HepG2 (cell line): Measurements from ENCODE around the gene CD300LF. TPM values are rescaled to one million over a fixed set of nuclear protein-coding genes. Genes with fewer than 3 reads are reported as not detected.

Source experiments
- BORCS8-MEF2B ChIP-seq: sonication (generic); formaldehyde crosslinking; IDR thresholded peaks from 2 replicates; pipeline ENCODE4 v1.8.0; 2022; ENCODE audit warnings: mild to moderate bottlenecking, missing genetic modification reagents
- FOXK2 ChIP-seq: fragments of 450-650 bp; IDR thresholded peaks from 2 replicates; pipeline ENCODE4 v1.6.1; 2016
- JUN ChIP-seq: sonication (generic); formaldehyde crosslinking; IDR thresholded peaks from 2 replicates; pipeline ENCODE4 v1.4.0; 2020; ENCODE audit warnings: mild to moderate bottlenecking, missing genetic modification reagents
- KAT7 ChIP-seq: IDR thresholded peaks from 2 replicates; pipeline ENCODE4 v1.6.1; 2018; ENCODE audit warnings: borderline replicate concordance, missing compliant biosample characterization
- MTF1 ChIP-seq: sonication (generic); formaldehyde crosslinking; IDR thresholded peaks from 2 replicates; pipeline ENCODE4 v1.5.0; 2020; ENCODE audit warnings: missing genetic modification reagents
- NCOA5 ChIP-seq: sonication (generic); formaldehyde crosslinking; IDR thresholded peaks from 2 replicates; pipeline ENCODE4 v1.4.0; 2020; ENCODE audit warnings: missing genetic modification reagents
- NFE2L2 ChIP-seq: fragments of 150-350 bp; IDR thresholded peaks from 2 replicates; pipeline ENCODE4 v1.6.1; 2014; ENCODE audit warnings: low read length
- PHF8 ChIP-seq: sonication (generic); formaldehyde crosslinking; IDR thresholded peaks from 2 replicates; pipeline ENCODE4 v1.5.0; 2020; ENCODE audit warnings: missing genetic modification reagents
- PPARG ChIP-seq: conservative IDR thresholded peaks from 2 replicates; pipeline ENCODE4 v1.6.1; 2016; ENCODE audit warnings: missing biosample characterization, missing genetic modification reagents
- RARG ChIP-seq: sonication (generic); formaldehyde crosslinking; IDR thresholded peaks from 2 replicates; pipeline ENCODE4 v1.4.0; 2020; ENCODE audit warnings: low read depth, mild to moderate bottlenecking, missing genetic modification reagents
- SKI ChIP-seq: fragments of 450-650 bp; IDR thresholded peaks from one replicate; pipeline ENCODE4 v1.6.1; 2018; ENCODE audit warnings: mild to moderate bottlenecking; ENCODE audit not compliant: partially characterized antibody
- STAG1 ChIP-seq: sonication (generic); formaldehyde crosslinking; IDR thresholded peaks from 2 replicates; pipeline ENCODE4 v1.4.0; 2020; ENCODE audit warnings: missing genetic modification reagents
- TCF12 ChIP-seq, 2 experiments: fragments of 450-650 bp in 1 of 2; sonication (generic) in 1 of 2; formaldehyde crosslinking in 1 of 2; IDR thresholded peaks; 2 replicates each; pipeline versions ENCODE4 v1.6.1 to v1.8.0; 2017 to 2022; ENCODE audit warnings: antibody characterized with exemption in 1 of 2, mild to moderate bottlenecking in 1 of 2, missing genetic modification reagents in 1 of 2, moderate library complexity in 1 of 2
- ZFP36 ChIP-seq: fragments of 150-350 bp; IDR thresholded peaks from 2 replicates; pipeline ENCODE4 v1.6.1; 2018; ENCODE audit warnings: borderline replicate concordance, low read length, low read depth; ENCODE audit not compliant: partially characterized antibody
- ZFP82 ChIP-seq: sonication (generic); formaldehyde crosslinking; IDR thresholded peaks from 2 replicates; pipeline ENCODE4 v1.5.1; 2020; ENCODE audit warnings: mild to moderate bottlenecking, missing genetic modification reagents, borderline replicate concordance
- ZNF124 ChIP-seq: sonication (generic); formaldehyde crosslinking; IDR thresholded peaks from 2 replicates; pipeline ENCODE4 v1.4.0; 2020; ENCODE audit warnings: missing genetic modification reagents
- ZNF367 ChIP-seq: sonication (generic); formaldehyde crosslinking; IDR thresholded peaks from 2 replicates; pipeline ENCODE4 v1.4.0; 2020; ENCODE audit warnings: missing genetic modification reagents, borderline replicate concordance
- ZNF382 ChIP-seq: sonication (generic); formaldehyde crosslinking; IDR thresholded peaks from 2 replicates; pipeline ENCODE4 v1.5.0; 2020; ENCODE audit warnings: missing genetic modification reagents, mild to moderate bottlenecking, borderline replicate concordance
- ZNF747 ChIP-seq: sonication (generic); formaldehyde crosslinking; IDR thresholded peaks from 2 replicates; pipeline ENCODE4 v1.8.1; 2023; ENCODE audit warnings: missing genetic modification reagents, mild to moderate bottlenecking, borderline replicate concordance
- ZNF782 ChIP-seq: sonication (generic); formaldehyde crosslinking; IDR thresholded peaks from 2 replicates; pipeline ENCODE4 v1.4.0; 2020; ENCODE audit warnings: missing genetic modification reagents, mild to moderate bottlenecking, borderline replicate concordance
- polyA plus RNA-seq, 8 experiments: library from polyadenylated mRNA; depleted of rRNA in 3 of 8; stranded (reverse) in 7 of 8; unstranded in 1 of 8; fragments of >200 nt; fragmentation: Illumina TruSeq in 4 of 8; extraction: Trizol in 4 of 8; gene quantifications; 2 replicates each; pipeline versions ENCODE4 v1.2.1 to v1.2.3, GENCODE V29; 2011 to 2016; ENCODE audit warnings: low read depth in 4 of 8, missing spikeins in 1 of 8, mixed read lengths in 1 of 8; ENCODE audit not compliant: insufficient read depth in 1 of 8
- total RNA-seq, 5 experiments: library from RNA; depleted of rRNA; stranded (reverse); fragments of >200 nt; fragmentation: Illumina TruSeq; extraction: Trizol; gene quantifications; 2 replicates each; pipeline ENCODE4 v1.2.3, GENCODE V29; 2016; ENCODE audit warnings: low read depth in 1 of 5
- TF ChIP-seq, protein P1 (sequence below): sonication (generic); formaldehyde crosslinking; IDR thresholded peaks from 2 replicates; pipeline ENCODE4 v1.8.0; 2022; ENCODE audit warnings: missing genetic modification reagents, mild to moderate bottlenecking, moderate library complexity, borderline replicate concordance
- TF ChIP-seq, protein P2 (sequence below): sonication (generic); formaldehyde crosslinking; IDR thresholded peaks from 2 replicates; pipeline ENCODE4 v1.5.0; 2020; ENCODE audit warnings: missing genetic modification reagents
- TF ChIP-seq, protein P3 (sequence below): sonication (generic); formaldehyde crosslinking; IDR thresholded peaks from 2 replicates; pipeline ENCODE4 v1.4.0; 2020; ENCODE audit warnings: low read depth, mild to moderate bottlenecking, missing genetic modification reagents
- TF ChIP-seq, protein P4 (sequence below): sonication (generic); formaldehyde crosslinking; conservative IDR thresholded peaks from 2 replicates; pipeline ENCODE4 v1.4.0; 2020; ENCODE audit warnings: missing genetic modification reagents

The CD300LF gene
- total and polyA plus RNA-seq, 2 of the 13 experiments (the other 11 are each of a cell fraction or from before 2014, with no cell fraction given): not detected

DNA sequence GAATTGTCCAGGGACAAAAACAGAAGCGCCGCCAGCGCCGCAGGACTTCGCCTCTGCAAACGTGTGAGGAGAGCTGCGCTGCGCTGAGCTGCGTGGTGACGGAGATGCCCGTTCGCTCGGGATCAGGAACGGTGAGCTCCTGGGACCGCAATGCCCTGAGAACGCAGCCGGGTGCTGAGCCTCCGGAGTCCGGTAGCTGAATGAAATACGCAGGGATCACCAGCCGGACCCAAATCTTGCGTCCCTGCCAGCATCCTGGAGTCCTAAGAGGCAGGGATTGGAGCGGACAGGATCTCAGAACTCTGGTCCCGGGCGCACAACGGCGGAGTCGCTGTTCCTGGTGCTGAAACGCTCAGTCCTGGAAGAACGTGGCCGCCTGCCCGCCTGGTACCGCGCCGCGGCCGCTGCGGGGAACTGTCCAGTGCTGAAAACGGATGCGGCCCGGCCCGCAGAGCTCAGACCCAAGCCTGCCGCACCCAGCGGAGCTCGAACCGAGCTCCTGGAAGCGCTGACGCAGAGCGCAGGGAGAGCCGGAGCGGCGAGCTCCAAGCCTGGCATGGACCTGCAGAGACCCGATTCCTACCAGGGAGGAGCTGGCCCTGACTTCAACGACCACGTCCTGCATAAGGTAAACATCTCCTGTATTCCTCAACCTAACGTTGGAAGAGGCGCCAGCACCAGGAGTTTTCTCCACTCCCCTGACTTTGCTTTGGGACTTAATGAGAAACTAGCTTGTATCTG is 41.5 kb downstream of the CD300LF start (continued):
- TF ChIP-seq FOXK2: no peak; the same call in 1 of the 2 replicates
- peak; percentile 100 for TF ChIP-seq BORCS8-MEF2B (CRISPR knock-in tag)
- peak; percentile 96 for TF ChIP-seq PPARG (CRISPR knock-in tag)
- peak; percentile 98 for TF ChIP-seq KAT7
- TF ChIP-seq ZNF782 (CRISPR knock-in tag): peak; percentile 100
- TF ChIP-seq, protein P1, sequence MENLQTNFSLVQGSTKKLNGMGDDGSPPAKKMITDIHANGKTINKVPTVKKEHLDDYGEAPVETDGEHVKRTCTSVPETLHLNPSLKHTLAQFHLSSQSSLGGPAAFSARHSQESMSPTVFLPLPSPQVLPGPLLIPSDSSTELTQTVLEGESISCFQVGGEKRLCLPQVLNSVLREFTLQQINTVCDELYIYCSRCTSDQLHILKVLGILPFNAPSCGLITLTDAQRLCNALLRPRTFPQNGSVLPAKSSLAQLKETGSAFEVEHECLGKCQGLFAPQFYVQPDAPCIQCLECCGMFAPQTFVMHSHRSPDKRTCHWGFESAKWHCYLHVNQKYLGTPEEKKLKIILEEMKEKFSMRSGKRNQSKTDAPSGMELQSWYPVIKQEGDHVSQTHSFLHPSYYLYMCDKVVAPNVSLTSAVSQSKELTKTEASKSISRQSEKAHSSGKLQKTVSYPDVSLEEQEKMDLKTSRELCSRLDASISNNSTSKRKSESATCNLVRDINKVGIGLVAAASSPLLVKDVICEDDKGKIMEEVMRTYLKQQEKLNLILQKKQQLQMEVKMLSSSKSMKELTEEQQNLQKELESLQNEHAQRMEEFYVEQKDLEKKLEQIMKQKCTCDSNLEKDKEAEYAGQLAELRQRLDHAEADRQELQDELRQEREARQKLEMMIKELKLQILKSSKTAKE (CRISPR knock-in tag): peak; percentile 97
- no peak for TF ChIP-seq ZNF382 (CRISPR knock-in tag)
- no peak for TF ChIP-seq SKI
- TF ChIP-seq PHF8 (CRISPR knock-in tag): peak; percentile 74; the same call in 1 of the 2 replicates
- no peak for TF ChIP-seq NFE2L2
- peak; percentile 99 for TF ChIP-seq ZNF367
- TF ChIP-seq ZFP82 (CRISPR knock-in tag): peak; percentile 100
- TF ChIP-seq, protein P2, sequence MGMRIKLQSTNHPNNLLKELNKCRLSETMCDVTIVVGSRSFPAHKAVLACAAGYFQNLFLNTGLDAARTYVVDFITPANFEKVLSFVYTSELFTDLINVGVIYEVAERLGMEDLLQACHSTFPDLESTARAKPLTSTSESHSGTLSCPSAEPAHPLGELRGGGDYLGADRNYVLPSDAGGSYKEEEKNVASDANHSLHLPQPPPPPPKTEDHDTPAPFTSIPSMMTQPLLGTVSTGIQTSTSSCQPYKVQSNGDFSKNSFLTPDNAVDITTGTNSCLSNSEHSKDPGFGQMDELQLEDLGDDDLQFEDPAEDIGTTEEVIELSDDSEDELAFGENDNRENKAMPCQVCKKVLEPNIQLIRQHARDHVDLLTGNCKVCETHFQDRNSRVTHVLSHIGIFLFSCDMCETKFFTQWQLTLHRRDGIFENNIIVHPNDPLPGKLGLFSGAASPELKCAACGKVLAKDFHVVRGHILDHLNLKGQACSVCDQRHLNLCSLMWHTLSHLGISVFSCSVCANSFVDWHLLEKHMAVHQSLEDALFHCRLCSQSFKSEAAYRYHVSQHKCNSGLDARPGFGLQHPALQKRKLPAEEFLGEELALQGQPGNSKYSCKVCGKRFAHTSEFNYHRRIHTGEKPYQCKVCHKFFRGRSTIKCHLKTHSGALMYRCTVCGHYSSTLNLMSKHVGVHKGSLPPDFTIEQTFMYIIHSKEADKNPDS: peak; percentile 99
- TF ChIP-seq, protein P3, sequence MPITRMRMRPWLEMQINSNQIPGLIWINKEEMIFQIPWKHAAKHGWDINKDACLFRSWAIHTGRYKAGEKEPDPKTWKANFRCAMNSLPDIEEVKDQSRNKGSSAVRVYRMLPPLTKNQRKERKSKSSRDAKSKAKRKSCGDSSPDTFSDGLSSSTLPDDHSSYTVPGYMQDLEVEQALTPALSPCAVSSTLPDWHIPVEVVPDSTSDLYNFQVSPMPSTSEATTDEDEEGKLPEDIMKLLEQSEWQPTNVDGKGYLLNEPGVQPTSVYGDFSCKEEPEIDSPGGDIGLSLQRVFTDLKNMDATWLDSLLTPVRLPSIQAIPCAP: peak; percentile 99
- peak; percentile 59 for TF ChIP-seq STAG1 (CRISPR knock-in tag)
- TF ChIP-seq MTF1 (CRISPR knock-in tag): peak; percentile 99
- TF ChIP-seq ZNF747 (CRISPR knock-in tag): peak; percentile 100
- TF ChIP-seq NCOA5 (CRISPR knock-in tag): peak; percentile 98
- no peak for TF ChIP-seq TCF12 (IDR thresholded peaks at IDR 0.05)
- peak; percentile 99 for TF ChIP-seq TCF12 (CRISPR knock-in tag; IDR thresholded peaks at IDR 0.05)
- TF ChIP-seq JUN (CRISPR knock-in tag): peak; percentile 94
- TF ChIP-seq, protein P4, sequence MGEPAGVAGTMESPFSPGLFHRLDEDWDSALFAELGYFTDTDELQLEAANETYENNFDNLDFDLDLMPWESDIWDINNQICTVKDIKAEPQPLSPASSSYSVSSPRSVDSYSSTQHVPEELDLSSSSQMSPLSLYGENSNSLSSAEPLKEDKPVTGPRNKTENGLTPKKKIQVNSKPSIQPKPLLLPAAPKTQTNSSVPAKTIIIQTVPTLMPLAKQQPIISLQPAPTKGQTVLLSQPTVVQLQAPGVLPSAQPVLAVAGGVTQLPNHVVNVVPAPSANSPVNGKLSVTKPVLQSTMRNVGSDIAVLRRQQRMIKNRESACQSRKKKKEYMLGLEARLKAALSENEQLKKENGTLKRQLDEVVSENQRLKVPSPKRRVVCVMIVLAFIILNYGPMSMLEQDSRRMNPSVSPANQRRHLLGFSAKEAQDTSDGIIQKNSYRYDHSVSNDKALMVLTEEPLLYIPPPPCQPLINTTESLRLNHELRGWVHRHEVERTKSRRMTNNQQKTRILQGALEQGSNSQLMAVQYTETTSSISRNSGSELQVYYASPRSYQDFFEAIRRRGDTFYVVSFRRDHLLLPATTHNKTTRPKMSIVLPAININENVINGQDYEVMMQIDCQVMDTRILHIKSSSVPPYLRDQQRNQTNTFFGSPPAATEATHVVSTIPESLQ: peak; percentile 100
- no peak for TF ChIP-seq ZFP36
- TF ChIP-seq ZNF124 (CRISPR knock-in tag): peak; percentile 100
- peak; percentile 100 for TF ChIP-seq RARG (CRISPR knock-in tag)
